CD14-positive monocyte (primary cell): ENCODE measurements around the gene SGK2. TPM values are rescaled to one million over a fixed set of nuclear protein-coding genes. Genes with fewer than 3 reads are reported as not detected.

Source experiments
- DNase-seq, 3 donors: peaks; one replicate each; pipeline ENCODE4 v3.0.0-alpha.2; 2011 to 2022
- H2AFZ ChIP-seq: 2 replicates; pipeline ENCODE4 v1.6.0; 2012; ENCODE audit warnings: mild to moderate bottlenecking, low read depth, low read length, inconsistent platforms; ENCODE audit not compliant: insufficient read depth, poor library complexity, severe bottlenecking
- H3K27ac ChIP-seq, 2 donors: 1 replicate in 1 of 2; 2 replicates in 1 of 2; pipeline ENCODE4 v1.5.1; 2012 to 2013; ENCODE audit warnings: low read length in 2 of 2, control low read depth in 1 of 2, inconsistent platforms in 1 of 2, low read depth in 1 of 2, mild to moderate bottlenecking in 1 of 2
- H3K27me3 ChIP-seq, 2 donors: one replicate each; pipeline versions ENCODE4 v1.6.0 to v1.6.1; 2011 to 2013; ENCODE audit warnings: low read length in 2 of 2; ENCODE audit not compliant: control insufficient read depth in 2 of 2, insufficient read depth in 2 of 2
- H3K36me3 ChIP-seq, 2 donors: replicated peaks in 1 of 2; 1 replicate in 1 of 2; 2 replicates in 1 of 2; pipeline versions ENCODE4 v1.5.1 to v1.6.1; 2012 to 2013; ENCODE audit warnings: low read length in 2 of 2, control low read depth in 1 of 2, inconsistent platforms in 1 of 2, mild to moderate bottlenecking in 1 of 2; ENCODE audit not compliant: insufficient read depth in 2 of 2, control insufficient read depth in 1 of 2
- H3K4me1 ChIP-seq, 2 donors: 1 replicate in 1 of 2; 2 replicates in 1 of 2; pipeline versions ENCODE4 v1.5.1 to v1.6.1; 2012 to 2013; ENCODE audit warnings: low read length in 2 of 2, control low read depth in 1 of 2, inconsistent platforms in 1 of 2, mild to moderate bottlenecking in 1 of 2, moderate library complexity in 1 of 2; ENCODE audit not compliant: insufficient read depth in 2 of 2, control insufficient read depth in 1 of 2
- H3K4me2 ChIP-seq: replicated peaks from 2 replicates; pipeline ENCODE3; 2012; ENCODE audit warnings: low read length, moderate library complexity, mild to moderate bottlenecking; ENCODE audit not compliant: poor library complexity, severe bottlenecking; ENCODE audit errors: extremely low read depth
- H3K4me3 ChIP-seq, 3 experiments: fragments of 200-600 bp in 1 of 3; sonication (generic) in 1 of 3; replicated peaks in 1 of 3; 1 replicate in 2 of 3; 2 replicates in 1 of 3; pipeline ENCODE4 v1.5.1; 2011 to 2013; ENCODE audit warnings: low read length in 3 of 3, mild to moderate bottlenecking in 3 of 3, control low read depth in 2 of 3, low read depth in 2 of 3, inconsistent platforms in 1 of 3, moderate library complexity in 1 of 3
- H3K79me2 ChIP-seq: 2 replicates; pipeline ENCODE4 v1.6.0; 2012; ENCODE audit warnings: mild to moderate bottlenecking, control low read depth, inconsistent platforms, low read length, moderate library complexity; ENCODE audit not compliant: insufficient read depth
- H3K9ac ChIP-seq: 2 replicates; pipeline ENCODE4 v1.6.0; 2017; ENCODE audit warnings: low read length, mild to moderate bottlenecking; ENCODE audit not compliant: insufficient read depth, poor library complexity, severe bottlenecking
- H3K9me3 ChIP-seq, 2 donors: replicated peaks in 1 of 2; 1 replicate in 1 of 2; 2 replicates in 1 of 2; pipeline versions ENCODE4 v1.5.1 to v1.6.1; 2012 to 2013; ENCODE audit warnings: low read length in 2 of 2, control low read depth in 1 of 2; ENCODE audit not compliant: control insufficient read depth in 1 of 2, insufficient read depth in 1 of 2
- H4K20me1 ChIP-seq: 2 replicates; pipeline ENCODE4 v1.6.0; 2012; ENCODE audit warnings: mild to moderate bottlenecking, low read length, control low read depth, moderate library complexity; ENCODE audit not compliant: insufficient read depth
- H3K27ac Mint-ChIP-seq, 7 donors: one replicate each; pipeline ENCODE4 v1.8.0; 2020; ENCODE audit warnings: mild to moderate bottlenecking in 7 of 7, mixed read lengths in 7 of 7, moderate library complexity in 6 of 7, inconsistent platforms in 2 of 7
- H3K27me3 Mint-ChIP-seq, 3 donors: one replicate each; pipeline ENCODE4 v1.8.0; 2021 to 2022; ENCODE audit warnings: low read depth in 3 of 3, mild to moderate bottlenecking in 3 of 3, mixed read lengths in 3 of 3, moderate library complexity in 3 of 3, inconsistent platforms in 1 of 3
- H3K36me3 Mint-ChIP-seq, 2 donors: one replicate each; pipeline ENCODE4 v1.8.0; 2020; ENCODE audit warnings: mixed read lengths in 2 of 2, inconsistent platforms in 1 of 2, mild to moderate bottlenecking in 1 of 2
- H3K4me1 Mint-ChIP-seq: one replicate; pipeline ENCODE4 v1.8.0; 2020; ENCODE audit warnings: mild to moderate bottlenecking, mixed read lengths
- H3K4me3 Mint-ChIP-seq, 2 donors: one replicate each; pipeline ENCODE4 v1.8.0; 2020; ENCODE audit warnings: mild to moderate bottlenecking in 2 of 2, mixed read lengths in 2 of 2, moderate library complexity in 1 of 2
- H3K9me3 Mint-ChIP-seq, 7 donors: one replicate each; pipeline ENCODE4 v1.8.0; 2020 to 2022; ENCODE audit warnings: mixed read lengths in 7 of 7, mild to moderate bottlenecking in 6 of 7, moderate library complexity in 6 of 7, inconsistent platforms in 2 of 7
- CTCF ChIP-seq: fragments of 200-600 bp; IDR thresholded peaks from one replicate; pipeline ENCODE4 v1.8.0; 2022; ENCODE audit warnings: antibody characterized with exemption, mild to moderate bottlenecking
- WGBS: methylation state at CpG from one replicate; pipeline ENCODE4 v1.1.5; 2013; ENCODE audit warnings: missing lambda C conversion rate; ENCODE audit not compliant: insufficient coverage; 5-methylcytosine and 5-hydroxymethylcytosine counted together
- intact Hi-C, 2 donors: fragments of 100-400 bp; cut with micrococcal nuclease; formaldehyde crosslinking; loops; one replicate each; pipeline versions ENCODE4 v1.15.0 to v1.15.1; 2023
- polyA plus RNA-seq, 3 donors: library from polyadenylated mRNA; depleted of rRNA in 1 of 3; unstranded in 2 of 3; stranded (reverse) in 1 of 3; fragments of 300-500 nt in 2 of 3; fragments of >200 nt in 1 of 3; fragmentation: Illumina TruSeq in 2 of 3; gene quantifications; 1 replicate in 2 of 3; 2 replicates in 1 of 3; pipeline ENCODE4 v1.2.3, GENCODE V29; 2012 to 2021

SGK2 gene
- polyA plus RNA-seq, 3 donors, result 0.17 TPM; not detected in 2

- no peak overlapping the region for H3K9ac ChIP-seq
- peak overlapping the region in 1 of 3 experiments; percentile 62 for H3K4me3 ChIP-seq
- no peak for TF ChIP-seq CTCF
- peak overlapping the region in 1 of 2 donors; percentile 70 for H3K27ac ChIP-seq
- no peaks in the 10 kb centered on the region for H3K27me3 ChIP-seq
- peak overlapping the region; percentile 55 for H2AFZ ChIP-seq
- H3K9me3 Mint-ChIP-seq, result peaks cover 0 to 3% (median 0%) of the 10 kb centered on the region in 7 donors
- H3K27ac Mint-ChIP-seq, result peak overlapping the region; percentile 64 to 90 (median 79)
- H3K4me1 Mint-ChIP-seq, result peaks cover 51% of the 10 kb centered on the region
- intact Hi-C loops, result no loop called here
- DNase-seq, result peak in 1 of 3 donors; percentile 32
- peaks cover 0 to 2% (median 0%) of the 10 kb centered on the region in 3 donors for H3K27me3 Mint-ChIP-seq
- H3K4me3 Mint-ChIP-seq, result peak overlapping the region; percentile 16 to 72
- WGBS, result 20% methylated on average over 1 of the region's 3 CpGs
- H3K4me2 ChIP-seq, result peak overlapping the region; percentile 51
- no peaks in the 10 kb centered on the region for H3K9me3 ChIP-seq
- no peaks in the 10 kb centered on the region for H3K79me2 ChIP-seq
- peaks cover 44 to 49% of the 10 kb centered on the region in 2 donors for H3K4me1 ChIP-seq
- H3K36me3 ChIP-seq, result no peaks in the 10 kb centered on the region
- H4K20me1 ChIP-seq, result no peaks in the 10 kb centered on the region
- H3K36me3 Mint-ChIP-seq, result no peaks in the 10 kb centered on the region
Measured at GRCh38 chr20:43554369-43554768, 4.5 kb upstream of the SGK2 start.

GRCh38 chr20:43559147-43559987 lies 540 bp downstream of the SGK2 start:
- H3K4me2 ChIP-seq, result no peak overlapping the region
- no peak overlapping the region for H3K4me3 ChIP-seq
- no peaks in the 10 kb centered on the region for H3K36me3 ChIP-seq
- 70% methylated on average over 7 of the region's 8 CpGs for WGBS
- no peak overlapping the region for H3K9ac ChIP-seq
- peaks cover 38 to 40% of the 10 kb centered on the region in 2 donors for H3K4me1 ChIP-seq
- no peak overlapping the region for H3K27ac Mint-ChIP-seq
- H3K79me2 ChIP-seq, result no peaks in the 10 kb centered on the region
- TF ChIP-seq CTCF, result no peak
- H3K9me3 ChIP-seq, result no peaks in the 10 kb centered on the region
- no peaks in the 10 kb centered on the region for H3K36me3 Mint-ChIP-seq
- peaks cover 0 to 2% (median 0%) of the 10 kb centered on the region in 7 donors for H3K9me3 Mint-ChIP-seq
- intact Hi-C loops, result no loop called here
- H4K20me1 ChIP-seq, result no peaks in the 10 kb centered on the region
- H2AFZ ChIP-seq, result no peak overlapping the region
- DNase-seq, result no peak
- peaks cover 0 to 2% (median 0%) of the 10 kb centered on the region in 3 donors for H3K27me3 Mint-ChIP-seq
- no peaks in the 10 kb centered on the region for H3K27me3 ChIP-seq
- no peak overlapping the region for H3K4me3 Mint-ChIP-seq
- H3K27ac ChIP-seq, result no peak overlapping the region
- H3K4me1 Mint-ChIP-seq, result peaks cover 42% of the 10 kb centered on the region
